ENCODE measurements around the gene NYAP2. TPM values are rescaled to one million over a fixed set of nuclear protein-coding genes. Genes with fewer than 3 reads are reported as not detected.

Gene NYAP2
- total RNA-seq, 1 donor from 2014 or later = not detected

GRCh38 chr2:225531559-225531958, 132.0 kb downstream of the NYAP2 start:
- no peak for DNase-seq (ENCODE audit: low spot score)
- Mint-ChIP-seq H3K4me1 (ENCODE audit: unreplicated experiment) (no peaks in the 10 kb centered on the region), H3K36me3 (ENCODE audit: low read depth, unreplicated experiment) (no peaks in the 10 kb centered on the region), H3K27ac (ENCODE audit: unreplicated experiment) (no peak overlapping the region), H3K9me3 (ENCODE audit: unreplicated experiment) (no peaks in the 10 kb centered on the region), H3K27me3 (ENCODE audit: unreplicated experiment) (no peaks in the 10 kb centered on the region), H3K4me3 (ENCODE audit: unreplicated experiment) (no peak overlapping the region)
- no peak for TF ChIP-seq CTCF (IDR thresholded peaks at IDR 0.05; ENCODE audit: unreplicated experiment)

GRCh38 chr2:225532096-225532495, 132.6 kb downstream of the NYAP2 start:
- Mint-ChIP-seq H3K9me3 (ENCODE audit: unreplicated experiment) (no peaks in the 10 kb centered on the region), H3K4me1 (ENCODE audit: unreplicated experiment) (no peaks in the 10 kb centered on the region), H3K36me3 (ENCODE audit: low read depth, unreplicated experiment) (no peaks in the 10 kb centered on the region), H3K4me3 (ENCODE audit: unreplicated experiment) (no peak overlapping the region), H3K27ac (ENCODE audit: unreplicated experiment) (no peak overlapping the region), H3K27me3 (ENCODE audit: unreplicated experiment) (no peaks in the 10 kb centered on the region)
- DNase-seq (ENCODE audit: low spot score) = no peak
- TF ChIP-seq CTCF (IDR thresholded peaks at IDR 0.05; ENCODE audit: unreplicated experiment) = no peak

GRCh38 chr2:225534037-225534436, 134.5 kb downstream of the NYAP2 start:
- Mint-ChIP-seq H3K4me1 (ENCODE audit: unreplicated experiment) (no peaks in the 10 kb centered on the region), H3K9me3 (ENCODE audit: unreplicated experiment) (no peaks in the 10 kb centered on the region), H3K4me3 (ENCODE audit: unreplicated experiment) (no peak overlapping the region), H3K36me3 (ENCODE audit: low read depth, unreplicated experiment) (no peaks in the 10 kb centered on the region), H3K27me3 (ENCODE audit: unreplicated experiment) (no peaks in the 10 kb centered on the region), H3K27ac (ENCODE audit: unreplicated experiment) (no peak overlapping the region)
- DNase-seq (ENCODE audit: low spot score) = no peak
- no peak for TF ChIP-seq CTCF (IDR thresholded peaks at IDR 0.05; ENCODE audit: unreplicated experiment)

- no peak for DNase-seq (ENCODE audit: low spot score)
- Mint-ChIP-seq H3K4me1 (ENCODE audit: unreplicated experiment) (no peaks in the 10 kb centered on the region), H3K4me3 (ENCODE audit: unreplicated experiment) (no peak overlapping the region), H3K36me3 (ENCODE audit: low read depth, unreplicated experiment) (no peaks in the 10 kb centered on the region), H3K9me3 (ENCODE audit: unreplicated experiment) (no peaks in the 10 kb centered on the region), H3K27me3 (ENCODE audit: unreplicated experiment) (no peaks in the 10 kb centered on the region), H3K27ac (ENCODE audit: unreplicated experiment) (no peak overlapping the region)
- no peak for TF ChIP-seq CTCF (IDR thresholded peaks at IDR 0.05; ENCODE audit: unreplicated experiment)
Measured at GRCh38 chr2:225534697-225535096, 135.2 kb downstream of the NYAP2 start.

- no peak overlapping the region for H3K4me3 Mint-ChIP-seq (ENCODE audit: unreplicated experiment)
- DNase-seq (ENCODE audit: low spot score) = no peak
- H3K27me3 Mint-ChIP-seq (ENCODE audit: unreplicated experiment) = no peaks in the 10 kb centered on the region
- no peak overlapping the region for H3K27ac Mint-ChIP-seq (ENCODE audit: unreplicated experiment)
- H3K4me1 Mint-ChIP-seq (ENCODE audit: unreplicated experiment) = no peaks in the 10 kb centered on the region
- H3K36me3 Mint-ChIP-seq (ENCODE audit: low read depth, unreplicated experiment) = no peaks in the 10 kb centered on the region
- no peak for TF ChIP-seq CTCF (IDR thresholded peaks at IDR 0.05; ENCODE audit: unreplicated experiment)
- H3K9me3 Mint-ChIP-seq (ENCODE audit: unreplicated experiment) = no peaks in the 10 kb centered on the region
Measured at GRCh38 chr2:225536036-225536435, 136.5 kb downstream of the NYAP2 start.

Measured in endothelial cell (in vitro differentiated cells).